GM23338 (cell line): ENCODE measurements around the gene HYAL1. TPM values are rescaled to one million over a fixed set of nuclear protein-coding genes. Genes with fewer than 3 reads are reported as not detected.

ENCODE experiments used
- CREB1 ChIP-seq: fragments of 250-450 bp; sonication (Bioruptor Pico); IDR thresholded peaks from 2 replicates; pipeline ENCODE4 v1.5.0; 2020; ENCODE audit warnings: low read depth, mild to moderate bottlenecking, moderate library complexity
- ETS1 ChIP-seq: IDR thresholded peaks from 2 replicates; pipeline ENCODE4 v1.6.1; 2016; ENCODE audit warnings: antibody characterized with exemption
- EZH2 ChIP-seq: fragments of 200-600 bp; sonication (generic); IDR thresholded peaks from one replicate; pipeline ENCODE4 v1.8.0; 2017; ENCODE audit warnings: antibody characterized with exemption, mild to moderate bottlenecking, low read depth; ENCODE audit not compliant: unreplicated experiment
- POLR2AphosphoS5 ChIP-seq: IDR thresholded peaks from 2 replicates; pipeline ENCODE4 v1.6.1; 2016; ENCODE audit warnings: antibody characterized with exemption, low read depth
- REST ChIP-seq: IDR thresholded peaks from one replicate; pipeline ENCODE4 v1.6.1; 2018; ENCODE audit warnings: antibody characterized with exemption; ENCODE audit not compliant: unreplicated experiment
- ZNF114 ChIP-seq: fragments of 250-450 bp; sonication (Bioruptor Pico); IDR thresholded peaks from 2 replicates; pipeline ENCODE4 v1.5.0; 2020; ENCODE audit warnings: mild to moderate bottlenecking, moderate library complexity
- polyA plus RNA-seq: library from polyadenylated mRNA; unstranded; fragments of >200 nt; fragmentation: Nextera tagmentation; extraction: Ambion mirVana; gene quantifications from 2 replicates; pipeline ENCODE4 v1.2.1, GENCODE V29; 2016
- total RNA-seq: library from RNA; depleted of rRNA; stranded (reverse); fragments of >200 nt; shearing (Covaris generic); gene quantifications from 2 replicates; pipeline ENCODE4 v1.2.3, GENCODE V29; 2014
- TF ChIP-seq, protein P1 (sequence below): fragments of 250-450 bp; sonication (Bioruptor Pico); IDR thresholded peaks from 2 replicates; pipeline ENCODE4 v1.5.0; 2020; ENCODE audit warnings: mild to moderate bottlenecking, moderate library complexity

Gene HYAL1
- total and polyA plus RNA-seq, 2 experiments from 2014 or later: 2.1 to 5.0 TPM

DNA sequence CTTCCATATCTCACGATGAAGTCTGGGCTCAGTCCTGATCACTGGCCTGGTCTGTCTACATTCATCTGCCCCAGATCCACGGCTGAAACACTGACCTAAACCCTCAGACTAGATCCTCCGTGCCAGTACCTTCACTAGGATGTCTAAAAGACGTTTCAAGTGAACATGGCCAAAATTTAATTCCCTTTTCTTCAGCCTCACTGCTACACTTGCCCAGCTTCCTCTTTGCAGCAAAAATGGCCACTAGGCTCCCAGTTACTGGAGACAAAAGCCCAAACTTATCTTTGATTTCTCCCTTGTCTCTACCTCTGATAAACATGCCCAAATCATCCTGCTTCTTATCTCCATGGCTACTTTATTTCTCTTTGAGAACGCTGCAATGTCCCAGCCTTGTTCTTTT lies 35.6 kb upstream of the HYAL1 start (continued):
- TF ChIP-seq, protein P1, sequence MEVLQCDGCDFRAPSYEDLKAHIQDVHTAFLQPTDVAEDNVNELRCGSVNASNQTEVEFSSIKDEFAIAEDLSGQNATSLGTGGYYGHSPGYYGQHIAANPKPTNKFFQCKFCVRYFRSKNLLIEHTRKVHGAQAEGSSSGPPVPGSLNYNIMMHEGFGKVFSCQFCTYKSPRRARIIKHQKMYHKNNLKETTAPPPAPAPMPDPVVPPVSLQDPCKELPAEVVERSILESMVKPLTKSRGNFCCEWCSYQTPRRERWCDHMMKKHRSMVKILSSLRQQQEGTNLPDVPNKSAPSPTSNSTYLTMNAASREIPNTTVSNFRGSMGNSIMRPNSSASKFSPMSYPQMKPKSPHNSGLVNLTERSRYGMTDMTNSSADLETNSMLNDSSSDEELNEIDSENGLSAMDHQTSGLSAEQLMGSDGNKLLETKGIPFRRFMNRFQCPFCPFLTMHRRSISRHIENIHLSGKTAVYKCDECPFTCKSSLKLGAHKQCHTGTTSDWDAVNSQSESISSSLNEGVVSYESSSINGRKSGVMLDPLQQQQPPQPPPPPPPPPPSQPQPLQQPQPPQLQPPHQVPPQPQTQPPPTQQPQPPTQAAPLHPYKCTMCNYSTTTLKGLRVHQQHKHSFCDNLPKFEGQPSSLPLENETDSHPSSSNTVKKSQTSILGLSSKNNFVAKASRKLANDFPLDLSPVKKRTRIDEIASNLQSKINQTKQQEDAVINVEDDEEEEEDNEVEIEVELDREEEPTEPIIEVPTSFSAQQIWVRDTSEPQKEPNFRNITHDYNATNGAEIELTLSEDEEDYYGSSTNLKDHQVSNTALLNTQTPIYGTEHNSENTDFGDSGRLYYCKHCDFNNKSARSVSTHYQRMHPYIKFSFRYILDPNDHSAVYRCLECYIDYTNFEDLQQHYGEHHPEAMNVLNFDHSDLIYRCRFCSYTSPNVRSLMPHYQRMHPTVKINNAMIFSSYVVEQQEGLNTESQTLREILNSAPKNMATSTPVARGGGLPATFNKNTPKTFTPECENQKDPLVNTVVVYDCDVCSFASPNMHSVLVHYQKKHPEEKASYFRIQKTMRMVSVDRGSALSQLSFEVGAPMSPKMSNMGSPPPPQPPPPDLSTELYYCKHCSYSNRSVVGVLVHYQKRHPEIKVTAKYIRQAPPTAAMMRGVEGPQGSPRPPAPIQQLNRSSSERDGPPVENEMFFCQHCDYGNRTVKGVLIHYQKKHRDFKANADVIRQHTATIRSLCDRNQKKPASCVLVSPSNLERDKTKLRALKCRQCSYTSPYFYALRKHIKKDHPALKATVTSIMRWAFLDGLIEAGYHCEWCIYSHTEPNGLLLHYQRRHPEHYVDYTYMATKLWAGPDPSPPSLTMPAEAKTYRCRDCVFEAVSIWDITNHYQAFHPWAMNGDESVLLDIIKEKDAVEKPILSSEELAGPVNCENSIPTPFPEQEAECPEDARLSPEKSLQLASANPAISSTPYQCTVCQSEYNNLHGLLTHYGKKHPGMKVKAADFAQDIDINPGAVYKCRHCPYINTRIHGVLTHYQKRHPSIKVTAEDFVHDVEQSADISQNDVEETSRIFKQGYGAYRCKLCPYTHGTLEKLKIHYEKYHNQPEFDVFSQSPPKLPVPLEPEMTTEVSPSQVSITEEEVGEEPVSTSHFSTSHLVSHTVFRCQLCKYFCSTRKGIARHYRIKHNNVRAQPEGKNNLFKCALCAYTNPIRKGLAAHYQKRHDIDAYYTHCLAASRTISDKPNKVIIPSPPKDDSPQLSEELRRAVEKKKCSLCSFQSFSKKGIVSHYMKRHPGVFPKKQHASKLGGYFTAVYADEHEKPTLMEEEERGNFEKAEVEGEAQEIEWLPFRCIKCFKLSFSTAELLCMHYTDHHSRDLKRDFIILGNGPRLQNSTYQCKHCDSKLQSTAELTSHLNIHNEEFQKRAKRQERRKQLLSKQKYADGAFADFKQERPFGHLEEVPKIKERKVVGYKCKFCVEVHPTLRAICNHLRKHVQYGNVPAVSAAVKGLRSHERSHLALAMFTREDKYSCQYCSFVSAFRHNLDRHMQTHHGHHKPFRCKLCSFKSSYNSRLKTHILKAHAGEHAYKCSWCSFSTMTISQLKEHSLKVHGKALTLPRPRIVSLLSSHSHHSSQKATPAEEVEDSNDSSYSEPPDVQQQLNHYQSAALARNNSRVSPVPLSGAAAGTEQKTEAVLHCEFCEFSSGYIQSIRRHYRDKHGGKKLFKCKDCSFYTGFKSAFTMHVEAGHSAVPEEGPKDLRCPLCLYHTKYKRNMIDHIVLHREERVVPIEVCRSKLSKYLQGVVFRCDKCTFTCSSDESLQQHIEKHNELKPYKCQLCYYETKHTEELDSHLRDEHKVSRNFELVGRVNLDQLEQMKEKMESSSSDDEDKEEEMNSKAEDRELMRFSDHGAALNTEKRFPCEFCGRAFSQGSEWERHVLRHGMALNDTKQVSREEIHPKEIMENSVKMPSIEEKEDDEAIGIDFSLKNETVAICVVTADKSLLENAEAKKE (CRISPR knock-in tag): no peak
- TF ChIP-seq POLR2AphosphoS5 (no peak), ZNF114 (no peak), REST (no peak), CREB1 (CRISPR knock-in tag) (no peak), ETS1 (no peak), EZH2 (no peak)
